C4-2B (cell line): ENCODE measurements around the gene ALDH8A1.

ENCODE experiments used
- ZFX ChIP-seq: fragments of 450-650 bp; IDR thresholded peaks from 2 replicates; pipeline ENCODE4 v1.6.1; 2017
- TF ChIP-seq, protein P1 (sequence below): fragments of 450-650 bp; conservative IDR thresholded peaks from 2 replicates; pipeline ENCODE4 v1.5.1; 2017; ENCODE audit warnings: mild to moderate bottlenecking

DNA sequence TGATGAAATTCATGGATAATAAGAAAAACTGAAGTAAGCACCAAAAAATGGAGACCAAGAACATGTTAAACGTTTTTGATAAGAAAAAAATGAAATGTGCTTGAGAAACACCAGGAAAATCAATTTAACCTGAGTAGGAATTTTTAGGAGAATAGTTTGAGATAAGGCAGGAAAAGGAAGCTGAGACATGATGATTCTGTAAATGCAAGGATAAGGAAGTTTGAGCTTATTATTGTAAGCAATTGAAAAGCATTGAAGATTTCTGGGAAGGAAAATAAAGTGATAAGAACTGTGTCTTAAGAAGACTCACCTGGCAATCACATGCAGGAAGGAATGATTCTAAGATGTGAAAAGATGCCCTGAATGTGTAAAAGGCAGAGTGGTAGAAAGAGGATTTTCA is 66.6 kb downstream of the ALDH8A1 start:
- TF ChIP-seq, protein P1, sequence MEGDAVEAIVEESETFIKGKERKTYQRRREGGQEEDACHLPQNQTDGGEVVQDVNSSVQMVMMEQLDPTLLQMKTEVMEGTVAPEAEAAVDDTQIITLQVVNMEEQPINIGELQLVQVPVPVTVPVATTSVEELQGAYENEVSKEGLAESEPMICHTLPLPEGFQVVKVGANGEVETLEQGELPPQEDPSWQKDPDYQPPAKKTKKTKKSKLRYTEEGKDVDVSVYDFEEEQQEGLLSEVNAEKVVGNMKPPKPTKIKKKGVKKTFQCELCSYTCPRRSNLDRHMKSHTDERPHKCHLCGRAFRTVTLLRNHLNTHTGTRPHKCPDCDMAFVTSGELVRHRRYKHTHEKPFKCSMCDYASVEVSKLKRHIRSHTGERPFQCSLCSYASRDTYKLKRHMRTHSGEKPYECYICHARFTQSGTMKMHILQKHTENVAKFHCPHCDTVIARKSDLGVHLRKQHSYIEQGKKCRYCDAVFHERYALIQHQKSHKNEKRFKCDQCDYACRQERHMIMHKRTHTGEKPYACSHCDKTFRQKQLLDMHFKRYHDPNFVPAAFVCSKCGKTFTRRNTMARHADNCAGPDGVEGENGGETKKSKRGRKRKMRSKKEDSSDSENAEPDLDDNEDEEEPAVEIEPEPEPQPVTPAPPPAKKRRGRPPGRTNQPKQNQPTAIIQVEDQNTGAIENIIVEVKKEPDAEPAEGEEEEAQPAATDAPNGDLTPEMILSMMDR, result no peak
- TF ChIP-seq ZFX, result no peak
